Myocyte (in vitro differentiated cells): ENCODE results near the gene TAF4B. TPM values are rescaled to one million over a fixed set of nuclear protein-coding genes. Genes with fewer than 3 reads are reported as not detected.
"Not testable (repeated sequence)": the region's sequence is repeated elsewhere in the genome, so short reads cannot be mapped to it uniquely, and the experiment has no call there.

Experiments
- DNase-seq: peaks from one replicate; pipeline ENCODE4 v3.0.0-alpha.2; 2012; ENCODE audit warnings: low read depth
- polyA plus RNA-seq: library from polyadenylated mRNA; unstranded; fragments of >200 nt; gene quantifications from one replicate; pipeline ENCODE4 v1.2.1, GENCODE V29; 2012; ENCODE audit warnings: missing spikeins
- total RNA-seq: library from RNA; depleted of rRNA; stranded (reverse); fragments of >200 nt; gene quantifications from 2 replicates; pipeline ENCODE4 v1.2.3, GENCODE V29; 2014

The TAF4B gene, protein sequence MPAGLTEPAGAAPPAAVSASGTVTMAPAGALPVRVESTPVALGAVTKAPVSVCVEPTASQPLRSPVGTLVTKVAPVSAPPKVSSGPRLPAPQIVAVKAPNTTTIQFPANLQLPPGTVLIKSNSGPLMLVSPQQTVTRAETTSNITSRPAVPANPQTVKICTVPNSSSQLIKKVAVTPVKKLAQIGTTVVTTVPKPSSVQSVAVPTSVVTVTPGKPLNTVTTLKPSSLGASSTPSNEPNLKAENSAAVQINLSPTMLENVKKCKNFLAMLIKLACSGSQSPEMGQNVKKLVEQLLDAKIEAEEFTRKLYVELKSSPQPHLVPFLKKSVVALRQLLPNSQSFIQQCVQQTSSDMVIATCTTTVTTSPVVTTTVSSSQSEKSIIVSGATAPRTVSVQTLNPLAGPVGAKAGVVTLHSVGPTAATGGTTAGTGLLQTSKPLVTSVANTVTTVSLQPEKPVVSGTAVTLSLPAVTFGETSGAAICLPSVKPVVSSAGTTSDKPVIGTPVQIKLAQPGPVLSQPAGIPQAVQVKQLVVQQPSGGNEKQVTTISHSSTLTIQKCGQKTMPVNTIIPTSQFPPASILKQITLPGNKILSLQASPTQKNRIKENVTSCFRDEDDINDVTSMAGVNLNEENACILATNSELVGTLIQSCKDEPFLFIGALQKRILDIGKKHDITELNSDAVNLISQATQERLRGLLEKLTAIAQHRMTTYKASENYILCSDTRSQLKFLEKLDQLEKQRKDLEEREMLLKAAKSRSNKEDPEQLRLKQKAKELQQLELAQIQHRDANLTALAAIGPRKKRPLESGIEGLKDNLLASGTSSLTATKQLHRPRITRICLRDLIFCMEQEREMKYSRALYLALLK
- 1.8 and 2.7 TPM in 2 replicates for total RNA-seq
- polyA plus RNA-seq, result 0.42 TPM

DNA sequence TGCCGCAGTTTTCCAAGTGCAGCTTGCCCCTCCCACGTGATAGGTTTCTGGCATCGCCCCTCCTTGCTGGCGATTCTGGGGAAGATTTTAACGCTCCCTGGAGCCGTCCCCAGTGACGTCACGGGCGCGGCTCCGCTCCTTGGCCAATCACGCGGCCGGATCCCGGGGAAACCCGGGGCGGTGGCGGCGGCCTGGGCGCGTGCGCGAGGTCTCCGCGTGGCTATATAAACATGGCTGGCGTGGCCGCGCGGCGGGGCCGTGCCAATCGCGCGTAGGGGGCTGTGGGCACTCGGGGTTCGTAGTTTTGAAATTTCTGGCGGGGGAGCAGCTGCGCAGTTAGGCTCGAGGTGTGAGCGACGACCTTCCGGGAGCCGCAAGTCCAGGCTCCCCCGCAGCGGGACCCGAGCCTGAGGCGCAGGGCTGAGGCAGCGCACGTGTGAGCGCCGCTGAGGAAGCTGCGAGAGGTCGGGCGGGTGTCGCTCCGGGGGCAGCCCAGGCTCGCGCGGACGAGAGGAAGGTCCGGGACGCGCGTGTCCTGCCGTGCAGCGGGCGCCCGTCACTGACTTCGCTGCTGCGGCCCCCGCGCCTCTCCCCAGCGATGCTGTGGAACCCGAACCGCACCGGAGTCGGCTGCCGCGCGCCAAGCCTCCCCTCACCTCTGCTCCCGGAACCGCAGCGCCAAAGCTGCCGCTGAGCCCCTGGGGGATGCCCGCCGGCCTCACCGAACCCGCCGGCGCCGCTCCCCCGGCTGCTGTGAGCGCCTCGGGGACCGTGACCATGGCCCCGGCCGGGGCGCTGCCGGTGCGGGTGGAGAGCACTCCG lies at the start of gene TAF4B:
Gene TAF4B (plus strand): TSS at position 217 of the 822 bp plus-strand sequence. CDS start 489 bp downstream, at position 706.
- peak; percentile 94 for DNase-seq

DNA sequence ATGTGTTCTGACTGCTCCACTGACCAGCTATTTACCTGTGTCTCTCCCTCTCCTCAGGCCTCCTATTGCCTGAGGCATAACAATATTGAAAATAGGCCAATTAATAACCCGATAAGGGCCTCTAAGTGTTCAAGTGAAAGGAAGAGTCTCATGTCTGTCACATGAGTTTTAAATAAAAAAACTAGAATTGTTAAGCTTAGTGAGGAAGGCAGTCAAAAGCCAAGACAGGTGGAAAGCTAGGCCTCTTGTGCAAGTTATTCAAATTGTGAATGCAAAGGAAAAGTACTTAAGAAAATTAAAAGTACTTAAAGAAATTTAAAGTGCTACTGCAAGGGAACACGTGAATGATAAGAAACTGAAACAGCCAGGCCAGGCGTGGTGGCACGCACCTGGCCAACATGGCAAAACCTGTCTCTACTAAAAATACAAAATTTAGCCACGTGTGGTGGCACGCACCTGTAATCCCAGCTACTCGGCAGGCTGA lies 44.9 kb upstream of the TAF4B start:
- no peak for DNase-seq

DNA sequence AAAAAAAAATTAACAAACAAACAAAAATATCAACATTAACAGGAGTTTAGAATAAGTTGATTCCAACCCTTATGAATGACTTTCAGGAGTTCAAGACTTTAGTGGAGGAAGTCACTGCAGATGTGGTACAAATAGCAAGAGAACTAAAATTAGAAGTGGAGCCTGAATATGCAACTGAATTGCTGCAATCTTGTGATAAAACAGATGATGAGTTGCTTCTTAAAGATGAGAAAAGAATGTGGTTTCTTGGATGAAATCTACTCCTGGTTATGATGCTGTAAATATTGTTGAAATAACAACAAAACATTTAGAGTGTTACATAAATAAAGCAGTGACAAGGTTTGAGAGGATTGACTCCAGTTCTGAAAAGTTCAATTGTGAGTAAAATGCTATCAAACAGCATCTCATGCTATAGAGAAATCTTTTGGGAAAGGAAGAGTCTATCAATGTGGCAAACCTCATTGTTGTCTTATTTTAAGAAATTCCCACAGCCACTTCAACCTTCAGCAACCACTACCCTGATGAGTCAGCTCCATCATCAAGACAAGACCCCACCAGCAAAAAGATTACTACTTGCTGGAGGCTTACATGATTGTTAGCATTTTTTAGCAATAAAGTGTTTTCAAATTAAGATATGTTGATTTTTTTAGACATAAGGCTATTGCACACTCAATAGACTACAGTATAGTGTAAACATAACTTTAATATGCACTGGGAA lies 42.7 kb upstream of the TAF4B start:
- no peak for DNase-seq

DNA sequence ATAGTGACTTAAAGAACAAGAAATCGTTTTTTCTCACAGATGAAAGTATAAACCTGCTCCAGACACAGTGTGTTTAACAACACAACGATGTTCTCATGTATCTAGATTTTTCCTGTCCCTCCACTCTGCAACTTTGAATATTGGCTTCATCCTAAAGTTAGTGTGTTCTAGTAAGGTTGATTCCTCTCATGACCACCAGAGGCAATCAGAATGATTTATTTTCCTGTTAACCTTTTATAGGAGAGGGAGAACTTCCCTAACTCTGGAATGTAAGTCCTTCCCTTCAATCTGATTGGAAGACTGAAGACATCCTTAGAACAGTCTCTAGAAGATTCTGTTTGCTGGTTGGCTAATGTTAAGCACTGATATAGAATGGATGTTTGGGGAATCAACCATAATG lies 41.0 kb upstream of the TAF4B start:
- no peak for DNase-seq

DNA sequence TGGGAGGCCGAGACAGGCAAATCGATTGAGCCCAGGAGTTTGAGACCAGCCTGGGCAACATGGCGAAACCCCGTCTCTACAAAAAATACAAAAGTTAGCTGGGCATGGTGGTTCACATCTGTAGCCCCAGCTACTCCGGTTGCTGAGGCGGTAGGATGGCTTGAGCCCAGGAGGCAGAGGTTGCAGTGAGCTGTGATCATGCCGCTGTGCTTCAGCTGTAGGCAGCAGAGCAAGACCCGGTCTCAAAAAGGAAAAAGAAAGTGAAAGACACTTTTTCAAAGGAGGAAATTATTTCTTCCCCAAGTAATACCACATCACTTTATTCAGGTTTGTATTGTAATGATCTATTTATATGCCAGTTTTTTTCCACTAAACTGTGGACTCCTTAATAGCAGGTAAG lies 35.7 kb upstream of the TAF4B start:
- no peak for DNase-seq

DNA sequence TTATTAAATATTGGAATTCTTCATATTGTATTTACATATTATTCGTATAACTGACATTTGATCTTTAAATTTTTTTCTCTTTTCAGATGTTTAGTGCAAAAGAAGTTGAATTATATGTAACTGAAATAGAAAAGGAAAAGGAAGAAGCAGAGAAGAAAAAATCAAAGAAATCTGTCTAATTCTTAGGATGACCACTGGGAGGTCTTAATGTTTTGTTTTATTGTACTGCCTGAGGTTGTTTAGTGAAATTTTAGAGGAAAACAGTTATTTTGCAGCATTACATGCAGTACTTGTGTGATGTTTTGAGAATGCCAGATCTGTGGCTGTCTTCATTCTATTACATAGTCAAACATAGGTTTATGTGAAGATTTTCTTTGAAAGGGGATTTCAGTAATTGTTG lies 34.0 kb upstream of the TAF4B start:
- DNase-seq, result no peak

DNA sequence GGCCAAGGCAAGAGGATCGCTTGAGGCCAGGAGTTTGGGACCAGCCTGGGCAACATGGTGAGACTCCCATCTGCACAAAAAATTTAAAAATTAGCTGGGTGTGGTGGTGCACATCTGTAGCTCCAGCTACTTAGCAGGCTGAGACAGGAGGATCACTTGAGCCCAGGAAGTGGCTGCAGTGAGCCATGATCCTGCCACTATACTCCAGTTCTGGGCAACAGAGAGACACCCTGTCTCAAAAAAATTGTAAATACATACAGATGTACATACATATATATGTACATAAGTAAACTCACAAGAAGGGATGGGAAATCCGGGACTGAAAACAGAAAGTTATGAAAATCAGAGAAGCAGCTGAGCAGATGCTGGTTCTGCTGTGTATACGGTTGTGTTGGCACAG lies 29.6 kb upstream of the TAF4B start:
- DNase-seq, result no peak

DNA sequence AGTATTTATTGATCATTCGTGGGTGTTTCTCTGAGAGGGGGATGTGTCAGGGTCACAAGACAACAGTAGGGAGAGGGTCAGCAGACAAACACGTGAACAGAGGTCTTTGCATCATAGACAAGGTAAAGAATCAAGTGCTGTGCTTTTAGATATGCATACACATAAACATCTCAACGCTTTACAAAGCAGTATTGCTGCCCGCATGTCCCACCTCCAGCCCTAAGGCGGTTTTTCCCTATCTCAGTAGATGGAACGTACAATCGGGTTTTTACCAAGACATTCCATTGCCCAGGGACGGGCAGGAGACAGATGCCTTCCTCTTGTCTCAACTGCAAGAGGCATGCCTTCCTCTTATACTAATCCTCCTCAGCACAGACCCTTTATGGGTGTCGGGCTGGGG lies 24.2 kb upstream of the TAF4B start:
- DNase-seq, result not testable (repeated sequence)

DNA sequence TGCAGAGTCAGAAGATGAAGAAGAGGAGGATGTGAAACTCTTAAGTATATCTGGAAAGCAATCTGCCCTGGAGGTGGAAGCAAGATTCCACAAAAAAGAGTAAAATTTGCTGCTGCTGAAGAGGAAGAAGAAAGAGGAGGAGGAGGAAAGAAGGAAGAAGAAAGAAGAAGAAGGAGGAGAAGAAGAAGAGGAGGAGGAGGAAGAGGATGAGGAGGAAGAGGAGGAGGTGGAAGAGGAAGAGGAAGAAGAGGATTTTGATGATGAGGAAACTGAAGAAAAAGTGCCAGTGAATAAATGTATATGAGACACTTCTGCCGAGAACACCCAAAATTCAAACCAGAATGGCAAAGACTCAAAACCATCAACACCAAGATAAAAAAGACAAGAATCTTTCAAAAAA lies 20.9 kb upstream of the TAF4B start:
- DNase-seq, result no peak

DNA sequence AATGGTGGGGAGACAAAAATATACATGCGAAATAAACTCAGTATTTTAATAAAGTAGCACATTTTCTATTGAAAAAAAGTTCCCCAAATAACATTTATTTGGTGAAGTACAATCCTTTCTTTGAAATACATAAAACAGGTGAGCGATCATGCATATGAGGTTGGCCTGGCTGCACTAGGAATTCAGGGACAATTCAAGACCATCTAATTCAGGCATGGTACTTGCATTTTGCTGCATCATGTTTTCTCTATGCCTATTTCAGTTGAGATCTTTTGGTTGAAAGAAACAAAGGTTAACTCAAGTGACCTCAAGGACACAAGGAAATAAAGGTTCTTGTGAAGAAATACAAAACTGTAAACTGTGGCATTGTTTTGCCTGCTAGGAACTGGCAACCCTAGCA lies 19.8 kb upstream of the TAF4B start:
- no peak for DNase-seq

DNA sequence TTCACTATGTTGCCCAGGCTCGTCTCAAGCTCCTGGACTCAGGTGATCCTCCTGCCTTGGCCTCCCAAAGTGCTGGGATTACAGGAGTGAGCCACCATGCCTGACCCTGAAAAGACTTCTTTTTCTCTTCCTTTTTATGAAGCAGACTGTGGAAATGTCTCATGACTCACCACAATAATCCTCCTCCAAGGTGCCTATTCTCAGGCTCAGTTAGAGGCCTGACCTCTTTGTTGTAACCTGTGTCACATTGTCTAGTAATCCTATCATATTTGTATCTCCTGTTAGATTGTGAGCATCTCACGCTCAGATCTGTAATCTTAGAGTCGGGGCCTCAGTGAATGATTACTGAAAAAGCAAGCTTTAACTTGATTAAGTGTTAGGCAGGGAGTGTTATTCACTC lies 18.3 kb upstream of the TAF4B start:
- DNase-seq, result no peak

DNA sequence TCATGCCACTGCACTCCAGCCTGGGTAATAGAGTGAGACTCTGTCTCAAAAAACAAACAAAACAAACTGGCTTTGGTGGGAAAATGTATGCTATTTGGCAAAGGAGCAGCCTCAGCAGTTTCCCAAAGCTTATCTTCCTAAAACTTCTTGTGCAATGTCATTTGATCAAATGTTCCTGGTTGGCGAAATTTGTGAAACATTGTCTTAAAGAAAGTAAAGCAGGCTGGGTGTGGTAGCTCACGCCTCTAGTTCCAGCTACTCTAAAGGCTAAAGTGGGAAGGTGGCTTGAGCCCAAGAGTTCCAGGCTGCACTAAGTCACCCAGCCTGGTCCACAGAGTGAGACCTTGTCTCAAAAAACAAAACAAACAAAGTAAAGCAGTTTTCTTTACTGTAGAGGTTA lies 17.3 kb upstream of the TAF4B start:
- no peak for DNase-seq

DNA sequence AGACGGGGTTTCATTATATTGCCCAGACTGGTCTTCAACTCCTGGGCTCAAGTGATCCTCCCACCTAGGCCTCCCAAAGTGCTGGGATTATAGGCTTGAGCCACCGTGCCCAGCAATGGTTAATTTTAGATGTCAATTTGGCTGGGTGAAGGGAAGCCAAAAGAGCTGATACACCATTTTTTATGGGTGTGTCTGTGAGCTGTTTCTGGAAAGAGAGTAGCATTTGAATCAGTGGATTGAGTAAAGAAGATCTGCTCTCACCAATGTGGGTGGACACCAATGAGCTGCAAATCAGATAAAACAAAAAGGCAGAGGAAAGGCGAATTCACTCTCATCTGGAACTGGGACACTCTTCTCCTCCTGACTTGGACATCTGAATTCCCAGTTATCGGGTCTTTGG lies 16.1 kb upstream of the TAF4B start:
- DNase-seq, result no peak

DNA sequence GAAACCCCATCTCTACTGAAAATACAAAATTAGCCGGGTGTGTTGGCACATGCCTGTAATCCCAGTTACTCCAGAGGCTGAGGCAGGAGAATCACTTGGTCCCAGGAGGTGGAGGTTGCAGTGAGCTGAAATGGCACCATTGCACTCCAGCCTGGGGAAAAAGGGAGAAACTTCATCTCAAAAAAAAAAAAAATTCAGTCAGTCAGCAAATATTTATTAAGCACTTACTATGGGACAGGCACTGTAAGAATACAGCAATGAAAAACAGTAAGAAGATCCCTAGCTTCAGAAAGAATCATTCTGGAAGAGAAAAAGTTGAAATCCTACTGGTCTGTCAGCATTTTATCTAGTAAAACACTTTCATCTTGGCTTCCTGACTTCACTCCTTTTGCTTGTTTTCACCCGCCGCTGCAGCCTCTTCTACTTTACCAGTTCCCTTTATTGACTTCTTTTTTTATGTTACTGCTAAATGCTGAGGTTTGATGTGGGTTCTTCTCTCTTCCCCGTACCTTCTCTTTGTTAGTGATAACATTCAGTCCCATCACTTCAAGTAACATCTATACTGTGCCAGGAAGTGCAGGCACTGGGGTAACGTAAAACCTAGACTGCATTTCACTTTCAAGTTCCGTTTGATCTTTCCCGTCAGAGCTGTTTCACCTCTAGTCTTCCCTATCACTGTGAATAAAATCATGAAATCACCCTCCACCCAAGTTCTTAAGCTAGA lies 10.8 kb upstream of the TAF4B start:
- no peak for DNase-seq

DNA sequence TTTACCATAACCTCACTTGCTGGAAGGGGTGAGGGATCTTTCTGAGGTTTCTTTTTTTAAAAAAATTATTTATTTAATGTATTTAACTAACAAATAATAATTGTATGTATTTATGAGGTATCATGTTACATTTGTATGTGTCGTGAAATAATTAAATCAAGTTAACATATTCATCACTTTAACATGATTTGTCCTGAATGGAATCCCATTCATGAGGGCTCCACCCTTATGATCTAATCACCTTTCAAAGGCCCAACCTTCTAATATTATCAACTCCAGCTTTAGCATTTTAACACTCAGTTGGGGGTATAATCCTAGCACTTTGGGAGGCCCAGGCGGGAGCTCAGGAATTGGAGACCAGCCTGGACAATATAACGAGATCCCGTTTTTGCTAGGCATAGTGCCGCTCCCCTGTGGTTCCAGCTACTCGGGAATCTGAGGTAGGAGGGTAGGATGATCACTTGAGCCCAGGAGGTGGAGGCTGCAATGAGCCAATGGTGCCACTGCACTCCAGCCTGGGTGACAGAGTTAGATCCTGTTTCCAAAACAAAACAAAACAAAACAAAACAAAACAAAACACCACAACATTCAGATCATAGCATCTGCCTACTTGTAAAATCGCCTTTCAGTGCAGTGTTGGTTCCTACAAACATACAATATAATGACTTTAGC lies 1.1 kb upstream of the TAF4B start:
- DNase-seq, result no peak

DNA sequence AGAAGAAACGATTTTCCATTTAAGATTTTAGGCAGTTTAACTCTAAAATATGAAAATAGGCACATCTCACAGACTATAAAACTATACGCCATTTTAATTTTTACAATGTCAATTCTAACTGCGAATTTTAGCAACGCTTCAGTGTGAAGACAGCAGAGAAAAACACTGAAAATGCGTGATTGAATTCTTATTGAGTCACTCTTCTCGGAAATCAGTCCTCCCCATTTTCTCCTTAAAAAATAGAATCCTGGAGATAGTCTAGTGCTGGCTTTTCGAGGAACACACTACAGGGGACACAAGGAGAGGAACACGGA lies 373 bp upstream of the TAF4B start:
- no peak for DNase-seq

DNA sequence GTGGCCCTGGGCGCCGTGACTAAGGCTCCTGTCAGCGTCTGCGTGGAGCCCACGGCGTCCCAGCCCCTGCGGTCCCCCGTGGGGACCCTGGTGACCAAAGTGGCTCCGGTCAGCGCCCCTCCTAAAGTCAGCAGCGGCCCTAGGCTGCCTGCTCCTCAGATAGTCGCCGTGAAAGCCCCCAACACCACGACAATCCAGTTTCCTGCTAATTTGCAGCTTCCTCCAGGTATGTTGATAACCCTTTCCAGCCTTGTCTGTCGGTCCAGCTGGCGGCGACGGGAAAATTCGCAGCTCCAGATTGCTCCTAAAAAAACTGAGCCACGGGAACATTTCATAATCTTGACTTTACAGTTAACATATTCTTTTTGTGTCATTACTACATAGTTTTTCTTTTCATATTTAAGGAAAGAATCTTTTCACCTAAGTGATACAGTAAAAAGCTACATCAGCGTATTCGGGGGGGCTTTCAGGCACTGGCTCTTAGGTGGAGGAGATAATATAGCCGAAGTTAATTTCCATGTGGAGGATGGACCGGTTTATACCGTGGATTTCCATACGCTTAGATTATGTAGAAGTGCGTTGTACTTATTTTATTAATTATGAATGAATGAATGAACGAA lies 916 bp downstream of the TAF4B start:
- DNase-seq, result no peak

DNA sequence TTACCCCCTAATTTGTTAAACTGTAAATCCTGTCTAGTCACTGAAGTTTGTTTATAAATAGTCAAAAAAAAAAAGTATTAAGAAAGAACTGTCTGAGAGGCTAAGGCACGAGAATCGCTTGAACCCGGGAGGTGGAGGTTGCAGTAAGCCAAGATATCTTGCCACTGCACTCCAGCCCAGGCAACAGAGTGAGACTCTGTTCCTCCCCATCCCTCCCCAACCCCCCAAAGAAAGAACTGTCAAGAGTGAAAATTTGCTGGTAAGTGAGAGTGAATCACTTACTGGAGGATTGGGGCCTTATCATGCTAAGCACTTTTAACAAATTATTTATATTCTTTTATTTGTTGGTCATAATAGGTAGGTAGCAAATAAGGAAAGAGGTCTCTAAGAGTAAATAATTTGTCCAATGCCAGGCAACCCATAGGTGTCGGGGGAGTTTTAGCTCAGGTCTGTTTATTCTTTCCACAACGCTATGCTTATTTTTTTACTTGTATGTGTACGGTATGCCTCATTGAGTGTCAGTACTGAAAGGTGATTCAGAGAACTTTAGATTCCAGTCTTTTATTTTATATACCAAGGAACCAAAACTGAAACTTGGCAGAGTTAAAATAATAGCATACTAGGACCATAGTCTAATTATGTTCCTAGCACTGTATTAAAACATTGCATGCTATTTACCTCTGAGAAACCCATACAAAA lies 2.5 kb downstream of the TAF4B start:
- no peak for DNase-seq

DNA sequence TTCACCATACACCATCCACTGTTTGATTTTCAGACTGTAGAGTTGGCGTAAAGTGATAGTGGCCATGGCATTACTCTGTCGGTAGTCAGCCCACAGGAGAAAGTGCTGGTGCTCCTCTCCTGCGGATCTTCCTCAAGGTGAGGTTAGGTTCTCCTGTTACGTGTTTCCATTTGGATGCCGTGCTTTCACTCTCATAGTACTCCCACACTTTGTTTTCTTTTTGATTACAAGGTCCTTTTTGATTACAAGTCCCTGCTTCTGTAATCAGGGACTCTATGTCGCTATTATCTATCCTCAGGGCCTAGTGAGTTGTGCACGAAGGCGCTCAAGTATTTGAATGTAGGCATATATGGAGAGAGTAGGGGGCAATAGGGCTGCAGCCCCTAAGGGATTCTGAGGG lies 4.3 kb downstream of the TAF4B start:
- no peak for DNase-seq
